ENCODE results near the gene LRTM2. TPM values are rescaled to one million over a fixed set of nuclear protein-coding genes. Genes with fewer than 3 reads are reported as not detected.

LRTM2 gene
- polyA plus RNA-seq, 2 donors = not detected

DNA sequence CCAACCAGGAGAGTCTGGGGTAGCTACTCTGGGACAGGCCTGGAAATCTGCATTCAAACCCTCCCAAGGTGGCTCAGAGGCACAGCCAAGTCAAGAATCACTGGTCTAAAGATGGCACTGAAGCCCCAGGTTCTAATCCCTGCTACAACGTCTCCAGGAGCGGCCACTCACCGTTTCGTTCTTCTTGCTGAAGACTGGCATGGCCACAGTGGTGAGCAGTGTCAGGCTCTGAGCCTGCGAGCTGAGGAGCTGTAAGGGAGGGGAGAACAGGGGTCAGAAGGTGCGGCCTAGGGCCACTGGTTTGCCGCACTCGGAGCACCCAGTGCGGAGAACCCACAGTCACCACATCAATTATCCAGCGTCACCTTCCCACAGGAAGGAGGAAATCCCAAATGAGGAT lies 59.3 kb downstream of the LRTM2 start:
- H3K9me3 ChIP-seq (ENCODE audit: control insufficient read depth in 2 of 2, insufficient read depth in 1 of 2, low read depth in 1 of 2, low read length in 1 of 2) = no peaks in the 10 kb centered on the region
- H3K27me3 ChIP-seq (ENCODE audit: control insufficient read depth in 1 of 2, insufficient read depth in 2 of 2, low read length in 2 of 2) = no peaks in the 10 kb centered on the region
- no peak overlapping the region for H3K27ac ChIP-seq (ENCODE audit: low read depth in 2 of 2, low read length in 1 of 2)
- H3K36me3 ChIP-seq (ENCODE audit: control insufficient read depth in 2 of 2, insufficient read depth in 2 of 2, low read length in 1 of 2) = no peaks in the 10 kb centered on the region
- WGBS, 2 donors = 92 to 93% methylated on average over 10 of the region's 10 CpGs
- no peaks in the 10 kb centered on the region for H3K4me1 ChIP-seq (ENCODE audit: control insufficient read depth in 2 of 2, insufficient read depth in 2 of 2, low read length in 1 of 2)
- no peak overlapping the region for H3K4me3 ChIP-seq (ENCODE audit: low read depth in 1 of 2, low read length in 2 of 2)

DNA sequence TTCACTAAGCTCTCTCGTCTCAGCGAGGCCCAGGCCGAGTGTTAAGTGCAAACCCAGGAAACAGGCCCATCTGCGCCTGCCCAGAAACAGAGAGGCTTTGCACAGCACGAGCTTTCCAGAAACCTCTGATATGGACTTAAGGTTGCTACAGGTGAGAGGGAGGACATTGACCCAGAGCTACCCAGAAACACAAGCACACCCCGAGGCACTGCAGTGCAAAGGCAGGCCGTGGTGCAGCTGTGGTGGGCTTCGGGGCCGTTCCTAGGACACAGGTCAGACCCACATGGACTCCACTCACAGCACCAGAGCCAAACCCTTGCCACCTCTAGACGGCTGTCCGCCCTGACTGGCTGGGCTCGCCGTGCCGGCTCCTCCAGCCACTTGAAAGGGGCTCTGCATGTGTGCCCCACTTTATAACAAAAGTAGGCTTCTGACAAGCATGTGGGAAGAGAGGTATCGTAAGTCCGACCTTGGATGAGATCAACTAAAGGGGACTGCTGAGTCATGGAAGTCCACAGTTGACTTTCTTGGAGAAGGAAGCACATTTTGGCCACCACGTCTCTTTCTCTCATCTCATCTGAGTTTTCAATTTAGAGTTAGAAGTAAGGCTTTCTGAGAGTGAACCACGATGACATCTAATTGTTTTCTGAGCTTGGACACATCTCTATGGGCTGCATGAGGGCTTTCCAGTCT lies 59.9 kb downstream of the LRTM2 start:
- Histone ChIP-seq H3K27me3 (ENCODE audit: control insufficient read depth in 1 of 2, insufficient read depth in 2 of 2, low read length in 2 of 2) (no peaks in the 10 kb centered on the region), H3K27ac (ENCODE audit: low read depth in 2 of 2, low read length in 1 of 2) (no peak overlapping the region), H3K9me3 (ENCODE audit: control insufficient read depth in 2 of 2, insufficient read depth in 1 of 2, low read depth in 1 of 2, low read length in 1 of 2) (peaks cover 0 to 2% of the 10 kb centered on the region in 2 donors), H3K4me3 (ENCODE audit: low read depth in 1 of 2, low read length in 2 of 2) (no peak overlapping the region), H3K36me3 (ENCODE audit: control insufficient read depth in 2 of 2, insufficient read depth in 2 of 2, low read length in 1 of 2) (no peaks in the 10 kb centered on the region), H3K4me1 (ENCODE audit: control insufficient read depth in 2 of 2, insufficient read depth in 2 of 2, low read length in 1 of 2) (no peaks in the 10 kb centered on the region)
- 82 to 88% methylated on average over 18 of the region's 18 CpGs for WGBS, 2 donors

DNA sequence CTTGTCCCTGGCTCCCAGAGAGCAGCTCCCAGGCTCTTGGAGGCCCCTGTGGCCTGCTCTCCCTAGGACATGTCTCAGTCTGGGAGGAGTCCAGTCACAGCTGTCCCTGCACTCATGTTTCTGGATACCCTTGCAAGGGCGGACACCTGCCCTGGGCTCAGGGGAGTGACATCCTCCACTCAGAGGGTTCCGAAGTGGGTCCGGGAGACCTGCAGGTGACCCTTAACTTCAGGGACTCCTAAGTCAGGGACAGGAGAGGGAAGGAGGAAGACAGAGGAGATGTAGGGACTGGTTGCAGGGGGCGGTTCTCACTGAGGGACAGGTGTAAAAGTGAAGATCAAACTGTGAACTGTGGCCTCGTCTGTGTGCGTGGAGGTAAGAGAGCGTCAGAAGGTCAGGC lies 60.5 kb downstream of the LRTM2 start:
- Histone ChIP-seq H3K27ac (ENCODE audit: low read depth in 2 of 2, low read length in 1 of 2) (no peak overlapping the region), H3K9me3 (ENCODE audit: control insufficient read depth in 2 of 2, insufficient read depth in 1 of 2, low read depth in 1 of 2, low read length in 1 of 2) (peaks cover 0 to 2% of the 10 kb centered on the region in 2 donors), H3K4me3 (ENCODE audit: low read depth in 1 of 2, low read length in 2 of 2) (no peak overlapping the region), H3K36me3 (ENCODE audit: control insufficient read depth in 2 of 2, insufficient read depth in 2 of 2, low read length in 1 of 2) (no peaks in the 10 kb centered on the region), H3K4me1 (ENCODE audit: control insufficient read depth in 2 of 2, insufficient read depth in 2 of 2, low read length in 1 of 2) (no peaks in the 10 kb centered on the region), H3K27me3 (ENCODE audit: control insufficient read depth in 1 of 2, insufficient read depth in 2 of 2, low read length in 2 of 2) (no peaks in the 10 kb centered on the region)
- 83 to 93% methylated on average over 7 of the region's 7 CpGs for WGBS, 2 donors

DNA sequence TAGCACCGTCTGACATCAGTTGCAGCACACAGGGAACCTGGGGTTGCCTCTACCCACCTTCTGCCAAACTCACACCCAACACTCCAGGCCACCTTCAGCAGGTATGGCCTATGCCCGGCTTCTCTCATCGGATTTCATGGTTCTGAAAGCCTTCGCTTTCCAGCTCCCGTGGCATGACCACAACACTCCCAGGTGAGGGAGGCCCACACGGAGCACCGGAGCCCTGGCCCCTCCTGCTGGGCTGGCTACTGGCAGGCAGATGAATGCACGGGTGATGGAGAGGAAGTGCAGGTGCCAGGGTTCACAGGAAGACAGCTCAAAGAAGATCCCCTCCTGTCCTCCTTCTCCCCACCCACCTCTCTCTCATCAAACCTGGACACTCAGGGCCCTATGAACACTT lies 60.9 kb downstream of the LRTM2 start:
- no peaks in the 10 kb centered on the region for H3K36me3 ChIP-seq (ENCODE audit: control insufficient read depth in 2 of 2, insufficient read depth in 2 of 2, low read length in 1 of 2)
- H3K27ac ChIP-seq (ENCODE audit: low read depth in 2 of 2, low read length in 1 of 2) = no peak overlapping the region
- no peaks in the 10 kb centered on the region for H3K27me3 ChIP-seq (ENCODE audit: control insufficient read depth in 1 of 2, insufficient read depth in 2 of 2, low read length in 2 of 2)
- H3K4me3 ChIP-seq (ENCODE audit: low read depth in 1 of 2, low read length in 2 of 2) = no peak overlapping the region
- no peaks in the 10 kb centered on the region for H3K4me1 ChIP-seq (ENCODE audit: control insufficient read depth in 2 of 2, insufficient read depth in 2 of 2, low read length in 1 of 2)
- peaks cover 0 to 4% of the 10 kb centered on the region in 2 donors for H3K9me3 ChIP-seq (ENCODE audit: control insufficient read depth in 2 of 2, insufficient read depth in 1 of 2, low read depth in 1 of 2, low read length in 1 of 2)
- WGBS, 2 donors = 75 to 83% methylated on average over 8 of the region's 8 CpGs

DNA sequence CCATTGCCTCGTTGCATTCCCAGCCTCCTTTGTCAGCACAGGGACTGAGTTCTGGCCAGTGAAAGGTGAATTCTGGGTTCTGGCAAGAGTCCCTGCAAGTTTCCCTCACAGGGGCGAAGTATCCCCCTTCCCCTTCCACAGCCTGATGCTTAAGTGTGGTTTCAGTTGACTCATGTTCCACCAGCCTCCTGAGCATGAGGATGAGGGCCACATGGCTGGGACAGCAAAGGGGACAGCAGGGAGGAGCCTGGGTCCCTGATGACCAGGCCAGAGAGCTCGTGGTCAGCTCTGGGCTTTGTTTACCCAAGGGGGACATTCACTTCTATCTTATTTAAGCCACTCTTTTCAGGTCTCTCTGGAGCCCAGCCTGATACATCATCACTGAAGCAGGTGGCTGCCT lies 61.6 kb downstream of the LRTM2 start:
- peaks cover 0 to 4% of the 10 kb centered on the region in 2 donors for H3K9me3 ChIP-seq (ENCODE audit: control insufficient read depth in 2 of 2, insufficient read depth in 1 of 2, low read depth in 1 of 2, low read length in 1 of 2)
- 50 to 56% methylated on average over 3 of the region's 3 CpGs for WGBS, 2 donors

DNA sequence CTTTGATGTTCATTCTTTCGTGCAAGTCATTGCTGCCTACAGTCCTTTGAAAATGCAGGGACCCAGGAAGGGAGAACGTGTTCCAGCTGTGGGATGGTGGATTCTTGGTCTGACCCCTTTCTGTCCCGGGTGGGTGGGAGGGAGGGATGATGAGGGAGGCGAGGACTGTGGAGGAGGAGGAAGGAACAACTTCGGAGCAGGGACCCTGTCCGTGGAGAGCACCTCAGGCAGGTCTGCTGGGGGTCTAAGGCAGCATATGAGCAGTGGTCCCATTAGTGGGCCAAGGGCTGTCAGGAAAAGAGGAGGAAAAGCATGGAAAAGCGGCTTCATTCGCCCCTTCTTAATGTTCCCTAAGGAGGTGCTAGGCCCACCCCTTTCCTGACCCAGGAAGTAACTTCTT lies 62.0 kb downstream of the LRTM2 start:
- Histone ChIP-seq H3K36me3 (ENCODE audit: control insufficient read depth in 2 of 2, insufficient read depth in 2 of 2, low read length in 1 of 2) (no peaks in the 10 kb centered on the region), H3K4me1 (ENCODE audit: control insufficient read depth in 2 of 2, insufficient read depth in 2 of 2, low read length in 1 of 2) (no peaks in the 10 kb centered on the region), H3K27ac (ENCODE audit: low read depth in 2 of 2, low read length in 1 of 2) (no peak overlapping the region), H3K27me3 (ENCODE audit: control insufficient read depth in 1 of 2, insufficient read depth in 2 of 2, low read length in 2 of 2) (no peaks in the 10 kb centered on the region), H3K4me3 (ENCODE audit: low read depth in 1 of 2, low read length in 2 of 2) (no peak overlapping the region), H3K9me3 (ENCODE audit: control insufficient read depth in 2 of 2, insufficient read depth in 1 of 2, low read depth in 1 of 2, low read length in 1 of 2) (peaks cover 0 to 4% of the 10 kb centered on the region in 2 donors)
- 80 to 81% methylated on average over 8 of the region's 8 CpGs for WGBS, 2 donors

More for the DNA sequence above, 61.6 kb downstream of the LRTM2 start:
- Histone ChIP-seq H3K27me3 (ENCODE audit: control insufficient read depth in 1 of 2, insufficient read depth in 2 of 2, low read length in 2 of 2) (no peaks in the 10 kb centered on the region), H3K27ac (ENCODE audit: low read depth in 2 of 2, low read length in 1 of 2) (no peak overlapping the region), H3K4me1 (ENCODE audit: control insufficient read depth in 2 of 2, insufficient read depth in 2 of 2, low read length in 1 of 2) (no peaks in the 10 kb centered on the region), H3K36me3 (ENCODE audit: control insufficient read depth in 2 of 2, insufficient read depth in 2 of 2, low read length in 1 of 2) (no peaks in the 10 kb centered on the region), H3K4me3 (ENCODE audit: low read depth in 1 of 2, low read length in 2 of 2) (no peak overlapping the region)

DNA sequence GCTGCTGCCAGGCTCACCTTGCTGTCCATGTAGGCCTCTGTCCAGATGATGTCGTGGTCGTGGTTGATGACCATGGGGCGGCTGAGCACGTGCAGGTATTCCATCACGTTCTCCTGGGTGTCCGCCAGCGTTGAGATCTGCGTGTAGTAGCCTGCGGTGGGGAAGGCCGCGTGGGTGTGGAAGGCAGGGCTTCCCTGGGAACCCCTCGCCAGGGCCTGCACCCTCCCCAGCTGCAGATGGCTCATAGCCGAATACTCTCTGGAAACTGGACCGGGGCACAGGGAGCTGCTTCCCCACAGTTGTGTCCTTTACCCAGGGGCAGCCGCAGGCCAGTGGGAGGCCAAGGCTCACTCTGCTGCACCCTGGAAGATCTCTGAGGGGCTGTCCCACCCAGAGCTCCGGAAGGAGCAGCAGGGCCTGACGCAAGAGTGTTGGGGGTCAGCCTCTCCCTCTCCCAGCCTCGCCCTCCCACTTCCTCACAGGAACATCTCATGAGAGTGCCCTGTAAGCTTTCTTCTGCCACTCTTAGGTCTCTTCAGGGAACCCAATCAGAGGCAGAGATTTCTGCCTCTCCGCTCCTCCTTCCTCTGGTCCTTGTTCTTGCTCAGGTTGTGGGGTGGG lies 62.6 kb downstream of the LRTM2 start:
- H3K27me3 ChIP-seq (ENCODE audit: control insufficient read depth in 1 of 2, insufficient read depth in 2 of 2, low read length in 2 of 2) = no peaks in the 10 kb centered on the region
- WGBS, 2 donors = 75 to 81% methylated on average over 19 of the region's 19 CpGs
- H3K4me3 ChIP-seq (ENCODE audit: low read depth in 1 of 2, low read length in 2 of 2) = no peak overlapping the region
- H3K36me3 ChIP-seq (ENCODE audit: control insufficient read depth in 2 of 2, insufficient read depth in 2 of 2, low read length in 1 of 2) = no peaks in the 10 kb centered on the region
- no peak overlapping the region for H3K27ac ChIP-seq (ENCODE audit: low read depth in 2 of 2, low read length in 1 of 2)
- peaks cover 0 to 4% of the 10 kb centered on the region in 2 donors for H3K9me3 ChIP-seq (ENCODE audit: control insufficient read depth in 2 of 2, insufficient read depth in 1 of 2, low read depth in 1 of 2, low read length in 1 of 2)
- H3K4me1 ChIP-seq (ENCODE audit: control insufficient read depth in 2 of 2, insufficient read depth in 2 of 2, low read length in 1 of 2) = no peaks in the 10 kb centered on the region

DNA sequence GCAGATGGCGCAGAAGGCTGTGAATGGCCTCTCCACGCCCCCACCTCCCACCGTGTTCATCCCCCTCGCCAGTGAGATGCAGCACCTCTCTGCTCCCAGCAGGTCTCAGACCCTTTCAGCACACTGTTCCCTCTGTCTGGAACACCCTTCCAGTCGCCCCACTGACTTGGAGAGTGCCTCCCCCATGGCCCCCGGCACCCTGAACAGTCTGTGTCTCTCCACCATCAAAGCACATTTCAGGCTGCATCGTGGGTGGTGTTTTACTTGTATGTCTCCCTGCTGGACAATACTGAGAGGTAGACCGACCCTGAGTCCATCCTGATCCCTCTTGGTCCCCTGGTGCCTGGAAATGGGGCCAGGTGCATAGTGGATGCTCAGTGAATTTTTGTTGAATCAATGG lies 63.1 kb downstream of the LRTM2 start:
- Histone ChIP-seq H3K4me1 (ENCODE audit: control insufficient read depth in 2 of 2, insufficient read depth in 2 of 2, low read length in 1 of 2) (no peaks in the 10 kb centered on the region), H3K27ac (ENCODE audit: low read depth in 2 of 2, low read length in 1 of 2) (no peak overlapping the region), H3K9me3 (ENCODE audit: control insufficient read depth in 2 of 2, insufficient read depth in 1 of 2, low read depth in 1 of 2, low read length in 1 of 2) (peaks cover 0 to 4% of the 10 kb centered on the region in 2 donors), H3K4me3 (ENCODE audit: low read depth in 1 of 2, low read length in 2 of 2) (no peak overlapping the region), H3K36me3 (ENCODE audit: control insufficient read depth in 2 of 2, insufficient read depth in 2 of 2, low read length in 1 of 2) (no peaks in the 10 kb centered on the region), H3K27me3 (ENCODE audit: control insufficient read depth in 1 of 2, insufficient read depth in 2 of 2, low read length in 2 of 2) (no peaks in the 10 kb centered on the region)
- 78 to 88% methylated on average over 8 of the region's 8 CpGs for WGBS, 2 donors

DNA sequence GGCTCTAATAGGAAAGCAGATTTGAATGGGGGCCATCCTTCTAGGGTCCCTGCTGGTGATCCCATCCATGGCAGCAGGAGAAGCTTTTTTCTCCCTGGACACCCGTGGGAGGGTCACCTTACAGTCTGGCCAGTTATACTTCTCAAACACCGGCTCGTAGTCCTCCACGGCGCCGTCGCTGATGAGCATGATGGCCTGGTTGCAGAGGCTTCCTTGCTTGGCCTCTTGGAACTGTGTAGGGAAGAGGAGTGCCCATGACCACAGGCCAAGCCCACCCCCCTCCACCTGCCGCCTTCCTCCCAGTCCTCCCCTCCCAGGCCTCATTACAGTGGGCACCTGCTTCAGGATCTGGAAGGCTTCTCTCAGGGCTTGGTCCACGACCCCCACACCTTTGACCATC lies 64.3 kb downstream of the LRTM2 start:
- no peaks in the 10 kb centered on the region for H3K27me3 ChIP-seq (ENCODE audit: control insufficient read depth in 1 of 2, insufficient read depth in 2 of 2, low read length in 2 of 2)
- no peak overlapping the region for H3K27ac ChIP-seq (ENCODE audit: low read depth in 2 of 2, low read length in 1 of 2)
- peaks cover 0 to 4% of the 10 kb centered on the region in 2 donors for H3K9me3 ChIP-seq (ENCODE audit: control insufficient read depth in 2 of 2, insufficient read depth in 1 of 2, low read depth in 1 of 2, low read length in 1 of 2)
- no peaks in the 10 kb centered on the region for H3K4me1 ChIP-seq (ENCODE audit: control insufficient read depth in 2 of 2, insufficient read depth in 2 of 2, low read length in 1 of 2)
- H3K4me3 ChIP-seq (ENCODE audit: low read depth in 1 of 2, low read length in 2 of 2) = no peak overlapping the region
- H3K36me3 ChIP-seq (ENCODE audit: control insufficient read depth in 2 of 2, insufficient read depth in 2 of 2, low read length in 1 of 2) = no peaks in the 10 kb centered on the region
- WGBS, 2 donors = 87 to 88% methylated on average over 9 of the region's 9 CpGs

DNA sequence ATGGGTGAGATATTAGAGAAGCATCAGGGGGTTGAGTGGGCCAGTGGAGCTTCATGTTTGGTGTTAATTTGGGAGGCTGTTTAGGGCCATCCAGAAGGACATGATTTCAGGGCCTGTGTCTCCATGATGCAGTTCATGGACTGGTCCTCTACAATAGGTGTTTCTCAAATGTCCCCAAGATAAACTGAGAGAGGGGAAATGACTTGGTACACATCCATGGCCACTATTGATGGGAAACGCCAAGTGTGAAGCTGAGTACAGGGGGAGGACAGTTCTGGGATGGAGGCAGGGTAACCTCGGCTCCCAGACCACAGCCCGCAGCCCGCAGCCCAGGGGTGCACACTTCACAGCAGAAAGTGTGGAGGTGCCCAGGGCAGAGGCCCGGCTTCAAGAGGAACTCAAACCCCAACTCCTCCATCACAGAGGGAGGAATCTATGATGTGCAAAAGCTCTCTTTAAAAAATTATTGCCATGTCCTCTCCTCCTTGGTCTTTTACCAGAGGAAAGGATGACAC lies 64.8 kb downstream of the LRTM2 start:
- WGBS, 2 donors = 87 to 94% methylated on average over 5 of the region's 5 CpGs
- Histone ChIP-seq H3K4me3 (ENCODE audit: low read depth in 1 of 2, low read length in 2 of 2) (no peak overlapping the region), H3K4me1 (ENCODE audit: control insufficient read depth in 2 of 2, insufficient read depth in 2 of 2, low read length in 1 of 2) (no peaks in the 10 kb centered on the region), H3K27me3 (ENCODE audit: control insufficient read depth in 1 of 2, insufficient read depth in 2 of 2, low read length in 2 of 2) (no peaks in the 10 kb centered on the region), H3K27ac (ENCODE audit: low read depth in 2 of 2, low read length in 1 of 2) (no peak overlapping the region), H3K36me3 (ENCODE audit: control insufficient read depth in 2 of 2, insufficient read depth in 2 of 2, low read length in 1 of 2) (no peaks in the 10 kb centered on the region), H3K9me3 (ENCODE audit: control insufficient read depth in 2 of 2, insufficient read depth in 1 of 2, low read depth in 1 of 2, low read length in 1 of 2) (peaks cover 0 to 4% of the 10 kb centered on the region in 2 donors)

Measured in esophagus (tissue), 2 donors.